Measurements from ENCODE around the gene PRRX1.

The PRRX1 gene

GRCh38 chr1:170664093-170664827 lies at the start of gene PRRX1:
Gene PRRX1, plus strand, starts transcription at chr1:170664131. Its CDS starts 88 bp downstream, at chr1:170664219.
- no peak for DNase-seq (ENCODE audit: low read depth in 3 of 3)

GRCh38 chr1:170617591-170618330 lies 46.2 kb upstream of the PRRX1 start:
- no peak for DNase-seq (ENCODE audit: low read depth in 3 of 3)

- DNase-seq (ENCODE audit: low read depth in 3 of 3), result no peak
Observed at GRCh38 chr1:170618421-170618820, 45.5 kb upstream of the PRRX1 start.

- no peak for DNase-seq (ENCODE audit: low read depth in 3 of 3)
Observed at GRCh38 chr1:170619241-170620028, 44.5 kb upstream of the PRRX1 start.

GRCh38 chr1:170620164-170620563 lies 43.8 kb upstream of the PRRX1 start:
- no peak for DNase-seq (ENCODE audit: low read depth in 3 of 3)

GRCh38 chr1:170623171-170623570 lies 40.8 kb upstream of the PRRX1 start:
- no peak for DNase-seq (ENCODE audit: low read depth in 3 of 3)

GRCh38 chr1:170624146-170624545 lies 39.8 kb upstream of the PRRX1 start:
- no peak for DNase-seq (ENCODE audit: low read depth in 3 of 3)

- DNase-seq (ENCODE audit: low read depth in 3 of 3), result no peak
Observed at GRCh38 chr1:170630977-170631376, 33.0 kb upstream of the PRRX1 start.

- no peak for DNase-seq (ENCODE audit: low read depth in 3 of 3)
Observed at GRCh38 chr1:170634293-170634692, 29.6 kb upstream of the PRRX1 start.

GRCh38 chr1:170634824-170635410 lies 29.0 kb upstream of the PRRX1 start:
- DNase-seq (ENCODE audit: low read depth in 3 of 3), result no peak

- DNase-seq (ENCODE audit: low read depth in 3 of 3), result no peak
Observed at GRCh38 chr1:170640581-170640980, 23.4 kb upstream of the PRRX1 start.

GRCh38 chr1:170657275-170657853 lies 6.6 kb upstream of the PRRX1 start:
- DNase-seq (ENCODE audit: low read depth in 3 of 3), result no peak

GRCh38 chr1:170659399-170660035 lies 4.4 kb upstream of the PRRX1 start:
- DNase-seq (ENCODE audit: low read depth in 3 of 3), result no peak

- DNase-seq (ENCODE audit: low read depth in 3 of 3), result no peak
Observed at GRCh38 chr1:170660281-170660713, 3.6 kb upstream of the PRRX1 start.

GRCh38 chr1:170660871-170661645 lies 2.9 kb upstream of the PRRX1 start:
- no peak for DNase-seq (ENCODE audit: low read depth in 3 of 3)

- no peak for DNase-seq (ENCODE audit: low read depth in 3 of 3)
Observed at GRCh38 chr1:170661646-170662411, 2.1 kb upstream of the PRRX1 start.

- DNase-seq (ENCODE audit: low read depth in 3 of 3), result no peak
Observed at GRCh38 chr1:170662561-170663403, 1.1 kb upstream of the PRRX1 start.

GRCh38 chr1:170663404-170664092 lies 383 bp upstream of the PRRX1 start:
- DNase-seq (ENCODE audit: low read depth in 3 of 3), result no peak

Measured in stimulated activated CD4-positive, alpha-beta T cell treated with anti-CD3 and anti-CD28 coated beads, TNF-alpha, amount 100 ng/mL, for 4 hours (primary cell).